ENCODE data around the gene FARP1.

GRCh38 chr13:98279473-98280175 is 136.7 kb downstream of the FARP1 start:
- TF ChIP-seq, protein P1, sequence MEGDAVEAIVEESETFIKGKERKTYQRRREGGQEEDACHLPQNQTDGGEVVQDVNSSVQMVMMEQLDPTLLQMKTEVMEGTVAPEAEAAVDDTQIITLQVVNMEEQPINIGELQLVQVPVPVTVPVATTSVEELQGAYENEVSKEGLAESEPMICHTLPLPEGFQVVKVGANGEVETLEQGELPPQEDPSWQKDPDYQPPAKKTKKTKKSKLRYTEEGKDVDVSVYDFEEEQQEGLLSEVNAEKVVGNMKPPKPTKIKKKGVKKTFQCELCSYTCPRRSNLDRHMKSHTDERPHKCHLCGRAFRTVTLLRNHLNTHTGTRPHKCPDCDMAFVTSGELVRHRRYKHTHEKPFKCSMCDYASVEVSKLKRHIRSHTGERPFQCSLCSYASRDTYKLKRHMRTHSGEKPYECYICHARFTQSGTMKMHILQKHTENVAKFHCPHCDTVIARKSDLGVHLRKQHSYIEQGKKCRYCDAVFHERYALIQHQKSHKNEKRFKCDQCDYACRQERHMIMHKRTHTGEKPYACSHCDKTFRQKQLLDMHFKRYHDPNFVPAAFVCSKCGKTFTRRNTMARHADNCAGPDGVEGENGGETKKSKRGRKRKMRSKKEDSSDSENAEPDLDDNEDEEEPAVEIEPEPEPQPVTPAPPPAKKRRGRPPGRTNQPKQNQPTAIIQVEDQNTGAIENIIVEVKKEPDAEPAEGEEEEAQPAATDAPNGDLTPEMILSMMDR (IDR thresholded peaks at IDR 0.05; ENCODE audit: low read depth, low read length, poor library complexity, severe bottlenecking), result no peak
- no peak for TF ChIP-seq EZH2phosphoT487 (IDR thresholded peaks at IDR 0.05; ENCODE audit: borderline replicate concordance, low read length)

Measured in DOHH2 (cell line).